Measurements from ENCODE around the gene MBD3L3. TPM values are rescaled to one million over a fixed set of nuclear protein-coding genes. Genes with fewer than 3 reads are reported as not detected.
"Not testable (repeated sequence)": the region's sequence is repeated elsewhere in the genome, so short reads cannot be mapped to it uniquely, and the experiment has no call there.

Gene MBD3L3
- total RNA-seq, 1 donor from 2014 or later = not detected

GRCh38 chr19:7067122-7067521 is 8.6 kb upstream of the MBD3L3 start:
- ATAC-seq; DNase-seq (ENCODE audit: low spot score); intact Hi-C loops (cut with DNase I): not testable (repeated sequence)

GRCh38 chr19:7063764-7064418 is 5.4 kb upstream of the MBD3L3 start:
- intact Hi-C loops (cut with DNase I) = no loop called here
- DNase-seq (ENCODE audit: low spot score) (no peak), ATAC-seq (no peak)

DNA sequence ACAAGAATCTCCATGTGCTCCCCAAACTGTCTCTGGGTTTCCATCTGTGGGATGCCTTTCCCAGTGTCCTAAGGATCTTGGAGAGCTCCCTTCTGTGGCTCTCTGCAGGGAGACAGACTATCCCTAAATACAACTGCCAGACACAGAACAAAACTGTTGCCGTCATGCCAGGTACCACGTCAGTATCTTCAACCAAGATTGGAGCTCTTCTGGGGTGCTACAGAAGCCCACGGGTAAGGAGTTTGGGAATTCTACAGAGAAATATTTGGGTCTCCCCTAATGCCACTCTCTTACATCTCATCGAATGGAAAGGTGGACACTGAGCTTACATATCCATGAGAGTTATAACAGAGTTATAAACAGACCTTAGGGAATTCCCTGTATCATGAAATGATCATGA is 4.9 kb upstream of the MBD3L3 start:
- DNase-seq (ENCODE audit: low spot score) = no peak
- intact Hi-C loops (cut with DNase I) = no loop called here
- ATAC-seq = no peak

- DNase-seq (ENCODE audit: low spot score); intact Hi-C loops (cut with DNase I); ATAC-seq: not testable (repeated sequence)
Observed at GRCh38 chr19:7059977-7060376, 1.5 kb upstream of the MBD3L3 start.

- intact Hi-C loops (cut with DNase I); ATAC-seq; DNase-seq (ENCODE audit: low spot score): not testable (repeated sequence)
Observed at GRCh38 chr19:7056371-7056770, 2.1 kb downstream of the MBD3L3 start.

- DNase-seq (ENCODE audit: low spot score); ATAC-seq; intact Hi-C loops (cut with DNase I): not testable (repeated sequence)
Observed at GRCh38 chr19:7055679-7056078, 2.8 kb downstream of the MBD3L3 start.

GRCh38 chr19:7054635-7055368 is 3.7 kb downstream of the MBD3L3 start:
- intact Hi-C loops (cut with DNase I); DNase-seq (ENCODE audit: low spot score); ATAC-seq: not testable (repeated sequence)

DNA sequence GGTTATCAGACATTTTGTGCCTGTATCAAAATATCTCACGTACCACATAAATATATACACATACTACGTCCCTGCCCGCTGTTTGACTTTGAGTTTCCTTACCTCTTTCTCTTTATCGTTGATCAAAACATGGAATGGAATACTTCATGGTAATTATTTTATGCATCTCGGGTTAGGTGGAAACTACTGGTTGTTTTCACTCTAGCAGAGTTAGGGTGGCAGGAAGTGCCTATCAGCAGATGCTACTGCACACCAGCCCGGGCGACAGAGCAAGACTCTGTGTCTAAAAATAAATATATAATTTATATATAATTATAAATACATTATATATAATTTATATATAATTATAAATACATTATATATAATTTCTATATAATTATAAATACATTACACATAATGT is 5.6 kb downstream of the MBD3L3 start:
- ATAC-seq; DNase-seq (ENCODE audit: low spot score); intact Hi-C loops (cut with DNase I): not testable (repeated sequence)

DNA sequence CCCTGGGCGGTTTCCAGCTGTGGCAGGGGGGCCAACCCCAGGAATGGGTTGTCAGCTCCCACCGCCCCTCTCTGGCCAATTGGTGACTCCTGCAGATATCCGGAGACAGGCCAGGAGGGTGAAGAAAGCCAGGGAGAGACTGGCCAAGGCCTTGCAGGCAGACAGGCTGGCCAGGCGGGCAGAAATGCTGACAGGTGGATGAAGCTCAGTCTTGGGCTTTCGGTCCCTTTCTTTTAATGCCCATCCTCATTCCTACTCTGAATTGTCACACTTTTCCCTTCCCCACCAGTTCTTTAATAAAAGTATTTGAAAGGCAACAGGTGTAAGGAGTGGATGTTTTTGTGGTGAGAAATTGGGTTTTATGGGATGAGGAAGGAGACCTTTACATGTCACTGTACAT is 7.1 kb downstream of the MBD3L3 start:
- intact Hi-C loops (cut with DNase I); ATAC-seq; DNase-seq (ENCODE audit: low spot score): not testable (repeated sequence)

- intact Hi-C loops (cut with DNase I); ATAC-seq: not testable (repeated sequence)
Observed at GRCh38 chr19:7049021-7049420, 9.5 kb downstream of the MBD3L3 start, which contains the start of gene MBD3L2. MBD3L2 (plus strand) TSS chr19:7049321; CDS start chr19:7049374, 53 bp downstream.

DNA sequence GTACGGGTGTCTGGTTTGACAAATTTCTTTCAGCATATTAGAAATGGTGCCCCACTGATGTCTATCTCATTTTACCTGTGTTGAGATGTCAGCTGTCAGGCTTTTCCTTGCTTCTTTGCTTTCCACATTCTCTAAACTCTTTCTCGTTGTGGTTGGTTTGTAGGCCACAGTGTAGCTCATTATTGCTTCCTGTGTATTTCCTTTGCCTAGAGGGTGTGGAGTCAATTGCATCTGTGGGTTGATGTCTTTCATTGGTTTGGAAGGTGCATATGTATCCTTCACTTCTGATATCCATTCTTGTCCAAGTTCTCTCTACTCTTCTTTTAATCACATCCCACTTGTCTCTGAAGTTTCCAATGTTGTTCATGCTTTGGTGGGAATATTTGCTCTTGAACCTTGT is 16.9 kb downstream of the MBD3L3 start:
- DNase-seq (ENCODE audit: low spot score); ATAC-seq; intact Hi-C loops (cut with DNase I): not testable (repeated sequence)

More at GRCh38 chr19:7049021-7049420, 9.5 kb downstream of the MBD3L3 start, which contains the start of gene MBD3L2:
- not testable (repeated sequence) for DNase-seq (ENCODE audit: low spot score)

GRCh38 chr19:7040079-7040478 is 18.4 kb downstream of the MBD3L3 start, which contains the start of gene MBD3L4:
MBD3L4 (minus strand) TSS chr19:7040179; CDS start chr19:7040144, 35 bp downstream.
- intact Hi-C loops (cut with DNase I); ATAC-seq; DNase-seq (ENCODE audit: low spot score): not testable (repeated sequence)

DNA sequence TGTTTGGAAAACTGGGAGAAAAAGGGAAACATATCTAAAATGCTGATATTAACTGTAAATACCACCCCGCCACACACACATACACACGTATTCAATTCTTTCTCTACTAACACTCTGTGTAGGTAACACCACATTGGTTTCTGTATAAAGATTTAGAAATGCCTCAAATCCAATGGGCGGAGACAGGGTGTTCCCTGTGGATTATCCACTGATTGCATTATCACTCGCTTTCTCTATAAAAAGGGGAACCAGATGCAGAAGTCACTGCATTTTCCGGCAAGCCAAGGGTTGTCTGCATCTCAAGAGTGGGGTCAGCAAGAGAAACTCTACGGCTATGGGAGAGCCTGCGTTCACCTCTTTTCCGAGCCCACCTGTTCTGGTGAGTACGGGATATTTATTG is 28.2 kb downstream of the MBD3L3 start, which contains the start of gene MBD3L5:
TSS of gene MBD3L5 (plus strand) at position 301 of the 400 bp plus-strand sequence. CDS start at position 335, 34 bp downstream.
- ATAC-seq; intact Hi-C loops (cut with DNase I); DNase-seq (ENCODE audit: low spot score): not testable (repeated sequence)

DNA sequence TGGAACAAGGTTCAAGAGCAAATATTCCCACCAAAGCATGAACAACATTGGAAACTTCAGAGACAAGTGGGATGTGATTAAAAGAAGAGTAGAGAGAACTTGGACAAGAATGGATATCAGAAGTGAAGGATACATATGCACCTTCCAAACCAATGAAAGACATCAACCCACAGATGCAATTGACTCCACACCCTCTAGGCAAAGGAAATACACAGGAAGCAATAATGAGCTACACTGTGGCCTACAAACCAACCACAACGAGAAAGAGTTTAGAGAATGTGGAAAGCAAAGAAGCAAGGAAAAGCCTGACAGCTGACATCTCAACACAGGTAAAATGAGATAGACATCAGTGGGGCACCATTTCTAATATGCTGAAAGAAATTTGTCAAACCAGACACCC is 29.7 kb downstream of the MBD3L3 start:
- intact Hi-C loops (cut with DNase I); ATAC-seq; DNase-seq (ENCODE audit: low spot score): not testable (repeated sequence)

- intact Hi-C loops (cut with DNase I); ATAC-seq; DNase-seq (ENCODE audit: low spot score): not testable (repeated sequence)
Observed at GRCh38 chr19:7021331-7021730, 37.1 kb downstream of the MBD3L3 start, which contains the start of gene MBD3L2B. MBD3L2B (minus strand) TSS chr19:7021431; CDS start chr19:7021397, 34 bp downstream.

DNA sequence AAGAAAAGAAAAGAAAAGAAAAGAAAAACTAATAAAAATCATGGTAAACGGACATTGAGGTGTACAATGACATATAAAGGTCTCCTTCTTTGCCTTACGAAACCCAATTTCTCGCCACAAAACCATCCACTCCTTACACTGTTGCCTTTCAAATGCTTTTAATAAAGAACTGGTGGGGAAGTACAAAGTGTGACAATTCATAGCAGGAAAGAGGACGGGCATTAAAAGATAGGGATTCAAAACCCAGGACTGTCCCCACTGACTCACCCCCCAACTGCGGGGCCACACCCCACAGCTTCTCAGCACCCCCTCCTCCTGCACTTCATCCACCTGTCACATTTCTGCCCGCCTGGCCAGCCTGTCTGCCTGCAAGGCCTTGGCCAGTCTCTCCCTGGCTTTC is 39.6 kb downstream of the MBD3L3 start:
- ATAC-seq (no peak), DNase-seq (ENCODE audit: low spot score) (no peak)
- intact Hi-C loops (cut with DNase I) = no loop called here

- ATAC-seq (no peak), DNase-seq (ENCODE audit: low spot score) (no peak)
- intact Hi-C loops (cut with DNase I) = no loop called here
Observed at GRCh38 chr19:7013678-7014077, 44.8 kb downstream of the MBD3L3 start.

DNA sequence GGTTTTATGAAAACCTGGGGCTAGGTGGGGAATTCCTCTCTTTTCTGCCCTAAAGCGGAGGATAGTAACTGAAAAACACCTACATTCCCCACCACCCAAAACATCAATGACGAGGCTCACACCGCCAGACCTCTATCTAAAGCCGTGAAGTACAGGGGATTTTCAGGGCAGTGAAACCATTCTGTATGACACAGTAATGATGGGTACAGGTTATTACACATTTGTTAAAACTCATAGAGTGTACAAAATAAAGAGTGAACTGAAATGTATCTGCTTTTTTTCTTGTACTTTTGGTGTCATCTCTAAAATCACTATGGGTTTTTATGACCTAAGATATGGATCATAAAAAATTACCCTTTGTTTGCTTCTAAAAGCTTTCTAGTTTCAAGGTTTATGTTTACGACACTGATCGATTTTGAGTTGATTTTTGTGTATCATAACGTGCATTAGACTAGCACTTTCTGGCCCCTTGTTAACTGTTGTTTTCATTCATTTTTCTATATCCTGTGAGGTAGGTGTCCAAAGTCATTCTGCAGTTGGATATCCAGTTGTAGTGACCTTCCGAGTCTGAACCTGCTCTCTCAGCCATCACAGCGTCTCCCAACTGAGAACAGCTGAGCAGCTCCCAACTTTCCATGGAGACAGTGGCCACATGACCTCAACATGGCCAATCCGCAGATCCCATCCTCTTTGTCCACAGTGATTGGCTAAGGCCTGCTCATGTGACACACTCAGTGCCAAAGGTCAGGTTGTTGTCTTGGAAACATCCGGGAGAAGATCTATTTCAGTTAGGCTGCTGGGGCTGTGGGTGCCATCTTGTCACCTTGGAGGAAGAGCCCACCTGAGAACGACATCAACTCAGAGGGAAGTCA is 47.5 kb downstream of the MBD3L3 start:
- intact Hi-C loops (cut with DNase I) = no loop called here
- DNase-seq (ENCODE audit: low spot score) (no peak), ATAC-seq (no peak)

DNA sequence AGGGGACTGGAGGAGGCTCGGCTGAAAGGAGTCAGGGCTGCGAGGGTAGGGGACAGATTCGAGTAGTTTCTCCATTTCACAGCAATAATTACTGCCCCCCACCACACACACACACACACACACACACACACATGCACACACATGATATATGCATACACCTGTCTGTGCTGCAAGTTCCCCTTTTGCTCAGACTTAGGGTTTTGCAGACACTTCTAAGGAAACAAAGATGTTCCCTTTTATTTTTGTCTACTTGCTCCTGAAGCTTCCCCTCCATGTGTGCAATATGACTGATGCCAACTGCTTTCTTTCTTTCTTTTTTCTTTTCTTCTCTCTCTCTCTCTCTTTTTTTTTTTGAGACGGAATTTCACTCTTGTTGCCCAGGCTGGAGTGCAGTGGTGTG is 50.6 kb downstream of the MBD3L3 start:
- ATAC-seq (no peak), DNase-seq (ENCODE audit: low spot score) (no peak)
- intact Hi-C loops (cut with DNase I) = no loop called here
